Smooth muscle cell (in vitro differentiated cells): Measurements from ENCODE around the gene ABCB6. TPM values are rescaled to one million over a fixed set of nuclear protein-coding genes. Genes with fewer than 3 reads are reported as not detected.

Source experiments
- DNase-seq: peaks from one replicate; lab custom pipeline; 2025; ENCODE audit not compliant: unreplicated experiment; lab: John Stamatoyannopoulos, UW
- H2AFZ ChIP-seq: fragments of 200-600 bp; sonication (generic); 2 replicates; pipeline ENCODE4 v1.6.0; 2016; ENCODE audit warnings: antibody characterized with exemption, low read depth, mild to moderate bottlenecking
- H3F3A ChIP-seq: fragments of 200-600 bp; sonication (generic); 2 replicates; pipeline ENCODE4 v1.6.0; 2017; ENCODE audit warnings: antibody characterized with exemption, low read depth
- H3K27ac ChIP-seq: fragments of 200-600 bp; sonication (generic); 2 replicates; pipeline ENCODE4 v1.5.1; 2016; ENCODE audit warnings: low read depth, mild to moderate bottlenecking
- H3K27me3 ChIP-seq: fragments of 200-600 bp; sonication (generic); 2 replicates; pipeline ENCODE4 v1.6.1; 2016; ENCODE audit warnings: low read depth, mild to moderate bottlenecking
- H3K36me3 ChIP-seq: fragments of 200-600 bp; sonication (generic); 2 replicates; pipeline ENCODE4 v1.5.1; 2016; ENCODE audit warnings: low read depth
- H3K4me1 ChIP-seq: fragments of 200-600 bp; sonication (generic); 2 replicates; pipeline ENCODE4 v1.5.1; 2016; ENCODE audit warnings: low read depth
- H3K4me2 ChIP-seq: fragments of 200-600 bp; sonication (generic); 2 replicates; pipeline ENCODE4 v1.6.0; 2016; ENCODE audit warnings: mild to moderate bottlenecking
- H3K4me3 ChIP-seq: fragments of 200-600 bp; sonication (generic); 2 replicates; pipeline ENCODE4 v1.5.1; 2016; ENCODE audit warnings: mild to moderate bottlenecking
- H3K79me2 ChIP-seq: fragments of 200-600 bp; sonication (generic); 2 replicates; pipeline ENCODE4 v1.6.0; 2016; ENCODE audit warnings: low read depth, mild to moderate bottlenecking
- H3K9ac ChIP-seq: fragments of 200-600 bp; sonication (generic); 2 replicates; pipeline ENCODE4 v1.6.0; 2016; ENCODE audit warnings: low read depth
- H3K9me3 ChIP-seq: fragments of 200-600 bp; sonication (generic); replicated peaks from 2 replicates; pipeline ENCODE4 v1.5.1; 2016; ENCODE audit warnings: low read depth
- H4K20me1 ChIP-seq: fragments of 200-600 bp; sonication (generic); 2 replicates; pipeline ENCODE4 v1.6.0; 2016; ENCODE audit warnings: low read depth
- WGBS: methylation state at CpG from one replicate; pipeline ENCODE4 v1.1.7; 2016; ENCODE audit warnings: low lambda C conversion rate; 5-methylcytosine and 5-hydroxymethylcytosine counted together
- polyA plus RNA-seq: library from polyadenylated mRNA; unstranded; fragments of >200 nt; fragmentation: Nextera tagmentation; extraction: Ambion mirVana; gene quantifications from 2 replicates; pipeline ENCODE4 v1.2.1, GENCODE V29; 2016
- total RNA-seq: library from RNA; depleted of rRNA; stranded (reverse); fragments of >200 nt; gene quantifications from 2 replicates; pipeline ENCODE4 v1.2.3, GENCODE V29; 2014
- TF ChIP-seq, protein P1 (sequence below): fragments of 200-600 bp; sonication (generic); IDR thresholded peaks from 2 replicates; pipeline ENCODE4 v1.5.1; 2017; ENCODE audit warnings: borderline replicate concordance, mild to moderate bottlenecking, antibody characterized with exemption; ENCODE audit not compliant: insufficient read depth, poor library complexity, severe bottlenecking

ABCB6 gene
- total and polyA plus RNA-seq, 2 experiments from 2014 or later, result 18.2 to 41.3 TPM

DNA sequence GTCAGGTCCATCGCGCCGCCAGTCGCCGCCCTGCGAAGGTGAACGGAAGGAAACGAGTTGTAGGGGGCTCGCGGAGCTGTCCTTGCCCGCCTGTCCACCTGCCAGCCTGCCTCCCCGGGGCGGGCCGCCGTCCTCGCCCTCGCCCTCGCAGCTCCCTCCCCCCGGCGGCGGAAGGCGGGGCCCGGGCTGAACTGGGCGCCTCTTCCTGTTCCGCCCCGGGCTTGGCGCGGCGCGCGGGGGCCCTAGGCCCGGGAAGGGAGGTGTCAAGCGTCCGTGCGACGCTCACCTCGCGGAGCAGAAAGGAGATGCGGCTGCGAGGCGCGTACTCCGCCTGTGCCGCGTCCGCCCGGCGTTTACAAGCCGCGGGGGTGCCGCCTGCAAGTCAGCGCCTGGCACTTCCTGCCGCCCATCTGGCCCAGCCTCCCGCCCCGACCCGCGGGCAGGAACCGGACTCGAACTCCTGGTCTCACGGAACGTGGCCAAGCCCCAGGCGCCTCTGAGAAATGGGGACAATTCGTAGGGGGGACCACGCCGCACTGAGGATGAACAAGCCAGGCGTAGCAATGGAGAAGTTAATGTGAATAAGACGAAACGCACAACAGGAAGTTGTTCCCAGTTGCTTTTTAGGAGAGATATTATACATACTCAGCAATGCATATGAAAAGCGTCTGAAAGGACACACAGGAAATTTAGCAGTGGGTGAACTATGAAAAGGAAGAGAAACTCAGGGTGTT is 41.8 kb downstream of the ABCB6 start, which contains the start of gene CNPPD1:
CNPPD1 (minus strand) TSS at position 108 of the 734 bp plus-strand sequence; CDS start at position 11, 97 bp downstream.
- TF ChIP-seq, protein P1, sequence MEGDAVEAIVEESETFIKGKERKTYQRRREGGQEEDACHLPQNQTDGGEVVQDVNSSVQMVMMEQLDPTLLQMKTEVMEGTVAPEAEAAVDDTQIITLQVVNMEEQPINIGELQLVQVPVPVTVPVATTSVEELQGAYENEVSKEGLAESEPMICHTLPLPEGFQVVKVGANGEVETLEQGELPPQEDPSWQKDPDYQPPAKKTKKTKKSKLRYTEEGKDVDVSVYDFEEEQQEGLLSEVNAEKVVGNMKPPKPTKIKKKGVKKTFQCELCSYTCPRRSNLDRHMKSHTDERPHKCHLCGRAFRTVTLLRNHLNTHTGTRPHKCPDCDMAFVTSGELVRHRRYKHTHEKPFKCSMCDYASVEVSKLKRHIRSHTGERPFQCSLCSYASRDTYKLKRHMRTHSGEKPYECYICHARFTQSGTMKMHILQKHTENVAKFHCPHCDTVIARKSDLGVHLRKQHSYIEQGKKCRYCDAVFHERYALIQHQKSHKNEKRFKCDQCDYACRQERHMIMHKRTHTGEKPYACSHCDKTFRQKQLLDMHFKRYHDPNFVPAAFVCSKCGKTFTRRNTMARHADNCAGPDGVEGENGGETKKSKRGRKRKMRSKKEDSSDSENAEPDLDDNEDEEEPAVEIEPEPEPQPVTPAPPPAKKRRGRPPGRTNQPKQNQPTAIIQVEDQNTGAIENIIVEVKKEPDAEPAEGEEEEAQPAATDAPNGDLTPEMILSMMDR, result no peak
- Histone ChIP-seq H3K79me2 (peaks cover 14% of the 10 kb centered on the region), H3K4me2 (peak within 1 kb of the TSS; percentile 99), H3F3A (no peaks in the 10 kb centered on the region), H2AFZ (peak within 1 kb of the TSS; percentile 89), H3K27me3 (no peaks in the 10 kb centered on the region), H3K27ac (peak within 1 kb of the TSS; percentile 79), H3K9ac (peak within 1 kb of the TSS; percentile 78), H3K36me3 (no peaks in the 10 kb centered on the region), H3K4me1 (peaks cover 4% of the 10 kb centered on the region), H3K9me3 (no peaks in the 10 kb centered on the region), H4K20me1 (peaks cover 7% of the 10 kb centered on the region), H3K4me3 (peak within 1 kb of the TSS; percentile 74)
- WGBS, result under 1% methylated on average over 60 of the region's 69 CpGs
- DNase-seq, result peak; percentile 46

DNA sequence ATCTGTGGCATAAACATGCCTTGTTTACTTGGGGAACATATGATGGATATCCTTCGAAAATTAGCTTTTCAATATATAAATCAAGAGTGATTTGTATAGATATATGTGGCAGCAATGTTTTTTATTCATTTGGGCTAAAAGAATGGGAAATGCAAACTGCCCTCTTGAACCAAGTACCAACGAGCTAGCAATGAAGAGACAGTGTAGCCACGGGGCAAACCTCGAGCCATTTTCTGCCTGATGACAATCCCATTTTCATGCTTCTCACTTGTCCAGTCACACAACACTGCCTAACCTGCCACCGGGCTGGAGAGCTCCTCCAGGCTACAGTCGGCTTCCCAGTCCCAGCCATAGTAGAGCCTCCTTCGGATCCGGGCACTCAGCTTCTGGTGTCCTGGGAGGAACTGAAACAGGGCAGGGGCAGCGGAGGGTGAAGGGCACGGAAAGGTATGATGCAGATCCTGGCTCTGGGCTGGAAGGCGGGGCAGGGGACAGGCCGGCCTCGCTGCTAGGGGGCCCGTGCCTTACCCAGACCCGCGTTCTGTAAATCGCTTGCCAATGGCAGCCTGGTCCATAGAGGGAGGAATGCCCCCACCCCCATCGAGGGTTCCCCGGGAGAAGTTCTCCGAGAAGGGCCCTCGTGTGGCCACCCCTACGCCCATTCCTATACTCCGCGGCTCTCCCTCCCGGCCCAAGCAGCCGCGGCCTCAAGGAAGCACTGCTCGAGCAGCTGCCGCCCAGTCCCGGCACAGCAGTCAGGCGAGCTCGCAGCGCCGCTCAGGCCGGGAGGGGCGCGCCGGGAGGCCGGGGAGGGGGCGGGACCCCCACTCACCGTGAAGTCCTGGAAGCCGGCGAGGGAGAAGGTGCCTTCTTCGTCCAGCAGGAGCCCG is 42.6 kb downstream of the ABCB6 start:
- Histone ChIP-seq H3F3A (peaks cover 3% of the 10 kb centered on the region), H3K27ac (peak overlapping the region; percentile 79), H3K36me3 (no peaks in the 10 kb centered on the region), H3K27me3 (no peaks in the 10 kb centered on the region), H3K9ac (peak overlapping the region; percentile 78), H4K20me1 (peaks cover 7% of the 10 kb centered on the region), H3K4me3 (peak overlapping the region; percentile 74), H3K4me2 (peak overlapping the region; percentile 99), H2AFZ (peak overlapping the region; percentile 89), H3K4me1 (peaks cover 4% of the 10 kb centered on the region), H3K79me2 (peaks cover 14% of the 10 kb centered on the region), H3K9me3 (no peaks in the 10 kb centered on the region)
- 7% methylated on average over 33 of the region's 45 CpGs for WGBS
- no peak for DNase-seq
- TF ChIP-seq, protein P1, result no peak

DNA sequence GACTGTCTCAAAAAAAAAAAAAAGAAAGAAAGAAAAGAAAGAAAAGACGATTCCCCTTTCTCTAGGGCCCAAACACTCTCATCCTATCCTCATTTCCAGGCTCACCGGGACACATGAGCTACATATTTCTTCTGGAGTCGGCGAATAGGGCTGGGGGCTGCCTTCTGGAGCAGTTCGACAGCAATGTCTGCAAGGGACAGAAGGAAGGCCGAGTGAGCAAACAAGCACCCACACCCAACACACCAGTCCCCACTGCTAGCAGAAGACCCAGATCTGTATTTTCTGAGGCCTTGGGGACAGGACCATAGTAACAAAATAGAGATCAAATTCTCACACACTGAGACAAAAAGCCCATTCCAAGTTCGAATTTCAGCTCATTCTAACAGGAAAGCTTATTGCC is 43.3 kb downstream of the ABCB6 start:
- H3K4me3 ChIP-seq, result peak overlapping the region; percentile 74

More for the DNA sequence above, 43.3 kb downstream of the ABCB6 start:
- DNase-seq, result no peak
- Histone ChIP-seq H3F3A (peaks cover 3% of the 10 kb centered on the region), H3K9me3 (no peaks in the 10 kb centered on the region), H2AFZ (no peak overlapping the region), H3K4me2 (peak overlapping the region; percentile 99), H3K27me3 (no peaks in the 10 kb centered on the region), H3K9ac (no peak overlapping the region), H3K79me2 (peaks cover 14% of the 10 kb centered on the region), H4K20me1 (peaks cover 7% of the 10 kb centered on the region), H3K27ac (no peak overlapping the region), H3K36me3 (no peaks in the 10 kb centered on the region), H3K4me1 (peaks cover 4% of the 10 kb centered on the region)
- TF ChIP-seq, protein P1, result no peak
- 86% methylated on average over 7 of the region's 7 CpGs for WGBS
